ENCODE data around the gene KCTD3.

DNA sequence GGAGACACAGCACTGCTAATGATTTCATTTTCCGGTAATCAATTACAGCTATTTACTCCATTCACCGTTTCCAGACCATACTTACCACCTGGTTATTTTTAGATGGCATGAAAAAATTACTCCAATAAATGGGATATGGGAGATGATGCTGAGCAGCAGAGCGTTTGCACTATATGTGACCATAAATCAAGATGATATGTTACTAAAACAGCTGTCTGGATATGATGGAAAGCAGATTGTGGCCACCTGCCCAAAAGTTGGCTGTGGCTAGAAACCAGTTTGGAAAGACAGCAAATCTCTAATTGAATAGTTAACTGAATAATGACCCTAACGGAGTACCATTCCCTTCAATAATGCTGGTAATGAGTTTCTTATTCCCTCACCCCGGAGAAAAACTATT lies 22.5 kb upstream of the KCTD3 start:
- TF ChIP-seq ELF4 (IDR thresholded peaks at IDR 0.05) = no peak
- no peak for TF ChIP-seq ARNT (IDR thresholded peaks at IDR 0.05)
- TF ChIP-seq NFRKB (IDR thresholded peaks at IDR 0.05) = no peak
- TF ChIP-seq SP1 (IDR thresholded peaks at IDR 0.05) = no peak
- TF ChIP-seq FOXA1 (IDR thresholded peaks at IDR 0.05) = no peak
